Activated CD4-positive, alpha-beta T cell treated with anti-CD3 and anti-CD28 coated beads for 1 hour (primary cell): ENCODE data around the gene PRKN.

ENCODE experiments used
- DNase-seq: peaks from one replicate; pipeline ENCODE4 v3.0.0-alpha.2; 2020

PRKN gene

GRCh38 chr6:161676586-161676985 is 1051.0 kb downstream of the PRKN start:
- no peak for DNase-seq

- no peak for DNase-seq
These were observed 1052.5 kb downstream of the PRKN start for GRCh38 chr6:161674930-161675682.

- no peak for DNase-seq
These were observed 1054.5 kb downstream of the PRKN start for GRCh38 chr6:161673026-161673425.

GRCh38 chr6:161671117-161671516 is 1056.4 kb downstream of the PRKN start:
- no peak for DNase-seq

GRCh38 chr6:161668665-161669064 is 1058.9 kb downstream of the PRKN start:
- DNase-seq = no peak

GRCh38 chr6:161667957-161668356 is 1059.6 kb downstream of the PRKN start:
- no peak for DNase-seq

- DNase-seq = no peak
These were observed 1063.9 kb downstream of the PRKN start for GRCh38 chr6:161663682-161664081.

- no peak for DNase-seq
These were observed 1066.6 kb downstream of the PRKN start for GRCh38 chr6:161660666-161661571.

- no peak for DNase-seq
These were observed 1069.4 kb downstream of the PRKN start for GRCh38 chr6:161658211-161658610.

- no peak for DNase-seq
These were observed 1073.4 kb downstream of the PRKN start for GRCh38 chr6:161654209-161654608.

GRCh38 chr6:161651949-161652348 is 1075.6 kb downstream of the PRKN start:
- no peak for DNase-seq

GRCh38 chr6:161649841-161650240 is 1077.7 kb downstream of the PRKN start:
- DNase-seq = no peak

GRCh38 chr6:161649068-161649467 is 1078.5 kb downstream of the PRKN start:
- no peak for DNase-seq

GRCh38 chr6:161647234-161647633 is 1080.3 kb downstream of the PRKN start:
- DNase-seq = no peak

GRCh38 chr6:161644521-161644920 is 1083.0 kb downstream of the PRKN start:
- DNase-seq = no peak

- DNase-seq = no peak
These were observed 1086.4 kb downstream of the PRKN start for GRCh38 chr6:161641175-161641574.

- no peak for DNase-seq
These were observed 1087.8 kb downstream of the PRKN start for GRCh38 chr6:161639772-161640171.

GRCh38 chr6:161637658-161638057 is 1089.9 kb downstream of the PRKN start:
- DNase-seq = no peak

- DNase-seq = no peak
These were observed 1090.6 kb downstream of the PRKN start for GRCh38 chr6:161636882-161637430.

GRCh38 chr6:161635975-161636374 is 1091.6 kb downstream of the PRKN start:
- DNase-seq = no peak

GRCh38 chr6:161634916-161635315 is 1092.7 kb downstream of the PRKN start:
- DNase-seq = no peak

GRCh38 chr6:161631676-161632194 is 1095.8 kb downstream of the PRKN start:
- no peak for DNase-seq

GRCh38 chr6:161630674-161631073 is 1096.9 kb downstream of the PRKN start:
- no peak for DNase-seq
